HepG2 (cell line): ENCODE results near the gene LRRC72. TPM values are rescaled to one million over a fixed set of nuclear protein-coding genes. Genes with fewer than 3 reads are reported as not detected.

Source experiments
- ATAC-seq: fragments of 200-7000 bp; cut with Tn5 transposase; 3 replicates; pipeline ENCODE4 v1.9.1; 2020; ENCODE audit warnings: mild to moderate bottlenecking, moderate library complexity
- BruUV-seq: library from RNA; stranded (reverse); fragments of 400-500 nt; replicated peaks from 2 replicates; lab custom pipeline; 2021; lab: Mats Ljungman, UMichigan
- CTCF ChIA-PET: fragments of 300-600 bp; formaldehyde crosslinking; extraction: SDS; loops from one replicate; lab custom pipeline; 2021; ENCODE audit warnings: low total read pairs, inconsistent platforms, low intra/inter-chr PET ratio; lab: Yijun Ruan, JAX
- POLR2A ChIA-PET: fragments of 350-600 bp; sonication (Branson Sonifier 250); formaldehyde crosslinking; loops from one replicate; lab custom pipeline; 2020; ENCODE audit warnings: antibody characterized with exemption, inconsistent platforms; lab: Yijun Ruan, JAX
- DNase-seq: peaks from one replicate; pipeline ENCODE4 v3.0.0-alpha.2; 2015; ENCODE audit warnings: low spot score
- FAIRE-seq: peaks from 3 replicates; lab custom pipeline; 2011; peaks lifted over from hg19 to GRCh38; lab: Jason Lieb, UNC
- H2AFZ ChIP-seq: one replicate; pipeline ENCODE4 v1.6.1; 2011; ENCODE audit warnings: low read length, inconsistent platforms
- H3K27ac ChIP-seq: fragments of 300-600 bp; 3 replicates; pipeline ENCODE4 v1.8.0; 2011; ENCODE audit warnings: mixed run types, mild to moderate bottlenecking, mixed read lengths, low read length, inconsistent platforms; ENCODE audit not compliant: insufficient read depth; ENCODE audit errors: extremely low read length
- H3K27me3 ChIP-seq, 2 experiments: fragments of 200-600 bp in 1 of 2; 2 replicates in 1 of 2; 3 replicates in 1 of 2; pipeline versions ENCODE4 v1.6.0 to v1.8.0; 2011; ENCODE audit warnings: low read length in 2 of 2, mild to moderate bottlenecking in 2 of 2, moderate library complexity in 2 of 2, inconsistent platforms in 1 of 2; ENCODE audit not compliant: insufficient read depth in 2 of 2, control insufficient read depth in 1 of 2
- H3K36me3 ChIP-seq, 2 experiments: fragments of 200-600 bp in 1 of 2; replicated peaks in 1 of 2; 2 replicates in 1 of 2; 3 replicates in 1 of 2; pipeline versions ENCODE4 v1.5.1 to v1.8.0; 2011; ENCODE audit warnings: low read length in 2 of 2, inconsistent platforms in 1 of 2; ENCODE audit not compliant: insufficient read depth in 2 of 2, control insufficient read depth in 1 of 2
- H3K4me1 ChIP-seq: 2 replicates; pipeline ENCODE4 v1.5.1; 2012; ENCODE audit warnings: low read length, inconsistent platforms; ENCODE audit not compliant: insufficient read depth
- H3K4me2 ChIP-seq: 2 replicates; pipeline ENCODE4 v1.6.0; 2011; ENCODE audit warnings: low read depth, low read length, inconsistent platforms
- H3K4me3 ChIP-seq, 3 experiments: fragments of 200-600 bp in 1 of 3; sonication (generic), shearing (Covaris generic) in 1 of 3; replicated peaks in 1 of 3; 2 replicates each; pipeline ENCODE4 v1.5.1; 2011 to 2016; ENCODE audit warnings: low read length in 3 of 3, inconsistent platforms in 2 of 3, low read depth in 2 of 3, mild to moderate bottlenecking in 2 of 3, control low read depth in 1 of 3, mixed read lengths in 1 of 3; ENCODE audit not compliant: insufficient read depth in 1 of 3
- H3K79me2 ChIP-seq: one replicate; pipeline ENCODE4 v1.6.1; 2011; ENCODE audit warnings: low read length, inconsistent platforms; ENCODE audit not compliant: insufficient read depth
- H3K9ac ChIP-seq: 2 replicates; pipeline ENCODE4 v1.6.0; 2011; ENCODE audit warnings: mild to moderate bottlenecking, low read depth, low read length, inconsistent platforms; ENCODE audit not compliant: insufficient read depth
- H3K9me3 ChIP-seq: 2 replicates; pipeline ENCODE4 v1.5.1; 2012; ENCODE audit warnings: mild to moderate bottlenecking, low read length
- H4K20me1 ChIP-seq: 2 replicates; pipeline ENCODE4 v1.6.0; 2011; ENCODE audit warnings: inconsistent platforms, mild to moderate bottlenecking, low read length, moderate library complexity; ENCODE audit not compliant: insufficient read depth
- AGO1 ChIP-seq: fragments of 200-400 bp; formaldehyde crosslinking; IDR thresholded peaks from 2 replicates; pipeline ENCODE4 v1.6.1; 2017; ENCODE audit warnings: mild to moderate bottlenecking, low read depth, low read length, moderate library complexity; ENCODE audit not compliant: poor library complexity, severe bottlenecking
- ASH2L ChIP-seq: fragments of 300-600, 200-600 bp; sonication (generic); IDR thresholded peaks from 2 replicates; pipeline ENCODE4 v1.7.0; 2017; ENCODE audit warnings: low read depth, mild to moderate bottlenecking, moderate library complexity, mixed read lengths, low read length; ENCODE audit not compliant: insufficient read length
- JARID2 ChIP-seq: sonication (generic); formaldehyde crosslinking; IDR thresholded peaks from 2 replicates; pipeline ENCODE4 v1.8.1; 2023; ENCODE audit warnings: missing genetic modification reagents, inconsistent platforms; ENCODE audit not compliant: insufficient replicate concordance
- MIER2 ChIP-seq: IDR thresholded peaks from 2 replicates; pipeline ENCODE4 v1.6.1; 2016; ENCODE audit warnings: missing biosample characterization, missing genetic modification reagents
- MNT ChIP-seq: fragments of 450-650 bp; IDR thresholded peaks from 2 replicates; pipeline ENCODE4 v1.6.1; 2016
- MXI1 ChIP-seq: IDR thresholded peaks from 3 replicates; pipeline ENCODE4 v1.6.1; 2012; ENCODE audit warnings: low read depth, low read length, inconsistent platforms, borderline replicate concordance
- NCOA5 ChIP-seq: sonication (generic); formaldehyde crosslinking; IDR thresholded peaks from 2 replicates; pipeline ENCODE4 v1.4.0; 2020; ENCODE audit warnings: missing genetic modification reagents
- RBAK ChIP-seq: sonication (generic); formaldehyde crosslinking; IDR thresholded peaks from 2 replicates; pipeline ENCODE4 v1.5.1; 2020; ENCODE audit warnings: mild to moderate bottlenecking, missing genetic modification reagents
- RFX5 ChIP-seq: IDR thresholded peaks from 2 replicates; pipeline ENCODE4 v1.6.1; 2011; ENCODE audit warnings: low read depth, low read length, improper control_type of control experiment
- SIX4 ChIP-seq: sonication (generic); formaldehyde crosslinking; IDR thresholded peaks from 2 replicates; pipeline ENCODE4 v1.4.0; 2020; ENCODE audit warnings: missing genetic modification reagents
- TEAD3 ChIP-seq: optimal IDR thresholded peaks from 2 replicates; pipeline ENCODE3; 2016; ENCODE audit warnings: borderline replicate concordance
- ZNF337 ChIP-seq: sonication (generic); formaldehyde crosslinking; IDR thresholded peaks from 2 replicates; pipeline ENCODE4 v1.5.1; 2020; ENCODE audit warnings: missing genetic modification reagents, low read depth, mild to moderate bottlenecking, borderline replicate concordance
- ZNF44 ChIP-seq: sonication (generic); formaldehyde crosslinking; IDR thresholded peaks from 2 replicates; pipeline ENCODE4 v1.5.1; 2020; ENCODE audit warnings: mild to moderate bottlenecking, missing genetic modification reagents
- ZNF713 ChIP-seq: sonication (generic); formaldehyde crosslinking; IDR thresholded peaks from 2 replicates; pipeline ENCODE4 v1.4.0; 2020; ENCODE audit warnings: mild to moderate bottlenecking, missing genetic modification reagents
- ZNF781 ChIP-seq: sonication (generic); formaldehyde crosslinking; IDR thresholded peaks from 2 replicates; pipeline ENCODE4 v1.5.1; 2020; ENCODE audit warnings: borderline replicate concordance, mild to moderate bottlenecking, missing genetic modification reagents; ENCODE audit errors: not compliant biosample characterization
- ZNF790 ChIP-seq: sonication (generic); formaldehyde crosslinking; IDR thresholded peaks from 2 replicates; pipeline ENCODE4 v1.8.0; 2022; ENCODE audit warnings: missing genetic modification reagents, mild to moderate bottlenecking, borderline replicate concordance
- WGBS: methylation state at CpG from one replicate; pipeline ENCODE4 v1.1.6; 2017; ENCODE audit warnings: low lambda C conversion rate; 5-methylcytosine and 5-hydroxymethylcytosine counted together
- in situ Hi-C: cut with HindIII; loops from 2 replicates; pipeline ENCODE4 v1.10.0; 2017; ENCODE audit warnings: low pct_unique_long_range_greater_than_20kb; ENCODE audit not compliant: extremely low pct_ligation_motif_present
- intact Hi-C: fragments of 100-400 bp; cut with micrococcal nuclease; formaldehyde crosslinking; loops from one replicate; pipeline ENCODE4 v1.10.0; 2022; ENCODE audit not compliant: unreplicated experiment
- polyA plus RNA-seq, 8 experiments: library from polyadenylated mRNA; depleted of rRNA in 3 of 8; stranded (reverse) in 7 of 8; unstranded in 1 of 8; fragments of >200 nt; fragmentation: Illumina TruSeq in 4 of 8; extraction: Trizol in 4 of 8; gene quantifications; 2 replicates each; pipeline versions ENCODE4 v1.2.1 to v1.2.3, GENCODE V29; 2011 to 2016; ENCODE audit warnings: low read depth in 4 of 8, missing spikeins in 1 of 8, mixed read lengths in 1 of 8; ENCODE audit not compliant: insufficient read depth in 1 of 8
- total RNA-seq, 5 experiments: library from RNA; depleted of rRNA; stranded (reverse); fragments of >200 nt; fragmentation: Illumina TruSeq; extraction: Trizol; gene quantifications; 2 replicates each; pipeline ENCODE4 v1.2.3, GENCODE V29; 2016; ENCODE audit warnings: low read depth in 1 of 5
- TF ChIP-seq, protein P1 (sequence below): sonication (generic); formaldehyde crosslinking; IDR thresholded peaks from 2 replicates; pipeline ENCODE4 v1.8.1; 2023; ENCODE audit warnings: mild to moderate bottlenecking, inconsistent platforms, moderate library complexity, missing genetic modification reagents, borderline replicate concordance
- TF ChIP-seq, protein P2 (sequence below), 2 experiments: sonication (generic) in 1 of 2; formaldehyde crosslinking in 1 of 2; IDR thresholded peaks; 2 replicates each; pipeline versions ENCODE4 v1.5.1 to v1.6.1; 2011 to 2020; ENCODE audit warnings: borderline replicate concordance in 1 of 2, low read depth in 1 of 2, low read length in 1 of 2, mild to moderate bottlenecking in 1 of 2, missing genetic modification reagents in 1 of 2, moderate library complexity in 1 of 2
- TF ChIP-seq, protein P3 (sequence below): sonication (generic); formaldehyde crosslinking; IDR thresholded peaks from 2 replicates; pipeline ENCODE4 v1.5.0; 2020; ENCODE audit warnings: missing genetic modification reagents, mild to moderate bottlenecking, borderline replicate concordance

The LRRC72 gene
- total and polyA plus RNA-seq, 2 of the 13 experiments (the other 11 are each of a cell fraction or from before 2014, with no cell fraction given), result not detected

DNA sequence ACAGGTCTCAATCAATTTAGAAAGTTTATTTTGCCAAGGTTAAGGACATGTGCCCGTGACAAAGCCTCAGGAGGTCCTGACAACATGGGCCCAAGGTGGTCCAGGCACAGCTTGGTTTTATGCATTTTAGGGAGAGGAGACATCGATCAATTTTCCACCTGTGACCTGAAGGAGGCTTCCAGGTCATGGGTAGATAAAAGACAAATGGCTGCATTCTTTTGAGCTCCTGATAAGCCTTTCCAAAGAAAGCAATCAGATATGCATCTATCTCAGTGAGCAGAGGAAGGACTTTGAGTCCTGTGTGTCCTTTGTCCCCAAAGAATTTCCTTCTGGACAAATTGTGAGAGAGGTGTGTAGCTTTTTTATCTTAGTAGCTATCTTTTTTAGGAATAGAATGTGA lies 15.8 kb downstream of the LRRC72 start:
- no peaks in the 10 kb centered on the region for H3K36me3 ChIP-seq
- no peaks in the 10 kb centered on the region for H4K20me1 ChIP-seq
- H3K4me3 ChIP-seq, result no peak overlapping the region
- FAIRE-seq, result no peak
- no peak overlapping the region for H3K4me2 ChIP-seq
- DNase-seq, result no peak
- POLR2A ChIA-PET, result no interaction called here
- TF ChIP-seq MIER2 (no peak), RFX5 (no peak), ZNF781 (CRISPR knock-in tag) (no peak), MXI1 (no peak), ZNF44 (no peak), ZNF337 (no peak), MNT (no peak), TEAD3 (CRISPR knock-in tag) (no peak), SIX4 (CRISPR knock-in tag) (no peak), NCOA5 (no peak), ASH2L (no peak), RBAK (CRISPR knock-in tag) (no peak), ZNF713 (CRISPR knock-in tag) (no peak), AGO1 (no peak), JARID2 (CRISPR knock-in tag) (no peak), ZNF790 (CRISPR knock-in tag) (no peak)
- TF ChIP-seq, protein P1, sequence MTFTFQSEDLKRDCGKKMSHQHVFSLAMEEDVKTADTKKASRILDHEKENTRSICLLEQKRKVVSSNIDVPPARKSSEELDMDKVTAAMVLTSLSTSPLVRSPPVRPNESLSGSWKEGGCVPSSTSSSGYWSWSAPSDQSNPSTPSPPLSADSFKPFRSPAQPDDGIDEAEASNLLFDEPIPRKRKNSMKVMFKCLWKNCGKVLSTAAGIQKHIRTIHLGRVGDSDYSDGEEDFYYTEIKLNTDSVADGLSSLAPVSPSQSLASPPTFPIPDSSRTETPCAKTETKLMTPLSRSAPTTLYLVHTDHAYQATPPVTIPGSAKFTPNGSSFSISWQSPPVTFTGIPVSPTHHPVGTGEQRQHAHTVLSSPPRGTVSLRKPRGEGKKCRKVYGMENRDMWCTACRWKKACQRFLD (CRISPR knock-in tag), result no peak
- TF ChIP-seq, protein P2, sequence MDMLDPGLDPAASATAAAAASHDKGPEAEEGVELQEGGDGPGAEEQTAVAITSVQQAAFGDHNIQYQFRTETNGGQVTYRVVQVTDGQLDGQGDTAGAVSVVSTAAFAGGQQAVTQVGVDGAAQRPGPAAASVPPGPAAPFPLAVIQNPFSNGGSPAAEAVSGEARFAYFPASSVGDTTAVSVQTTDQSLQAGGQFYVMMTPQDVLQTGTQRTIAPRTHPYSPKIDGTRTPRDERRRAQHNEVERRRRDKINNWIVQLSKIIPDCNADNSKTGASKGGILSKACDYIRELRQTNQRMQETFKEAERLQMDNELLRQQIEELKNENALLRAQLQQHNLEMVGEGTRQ (IDR thresholded peaks at IDR 0.05; ENCODE audit: low read depth, low read length), result no peak
- TF ChIP-seq, protein P2 (CRISPR knock-in tag; IDR thresholded peaks at IDR 0.05; ENCODE audit: borderline replicate concordance), result no peak
- TF ChIP-seq, protein P3, sequence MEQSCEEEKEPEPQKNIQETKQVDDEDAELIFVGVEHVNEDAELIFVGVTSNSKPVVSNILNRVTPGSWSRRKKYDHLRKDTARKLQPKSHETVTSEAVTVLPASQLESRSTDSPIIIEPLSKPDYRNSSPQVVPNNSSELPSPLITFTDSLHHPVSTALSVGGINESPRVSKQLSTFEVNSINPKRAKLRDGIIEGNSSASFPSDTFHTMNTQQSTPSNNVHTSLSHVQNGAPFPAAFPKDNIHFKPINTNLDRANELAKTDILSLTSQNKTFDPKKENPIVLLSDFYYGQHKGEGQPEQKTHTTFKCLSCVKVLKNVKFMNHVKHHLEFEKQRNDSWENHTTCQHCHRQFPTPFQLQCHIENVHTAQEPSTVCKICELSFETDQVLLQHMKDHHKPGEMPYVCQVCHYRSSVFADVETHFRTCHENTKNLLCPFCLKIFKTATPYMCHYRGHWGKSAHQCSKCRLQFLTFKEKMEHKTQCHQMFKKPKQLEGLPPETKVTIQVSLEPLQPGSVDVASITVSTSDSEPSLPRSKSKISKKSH, result no peak
- in situ Hi-C loops, result no loop called here
- no peak overlapping the region for H3K27ac ChIP-seq
- no peaks in the 10 kb centered on the region for H3K27me3 ChIP-seq
- no peaks in the 10 kb centered on the region for H3K79me2 ChIP-seq
- no peak overlapping the region for H3K9ac ChIP-seq
- no peak for ATAC-seq
- whole genome bisulfite sequencing, result 6% methylated on average over 2 of the region's 2 CpGs
- no peak overlapping the region for H2AFZ ChIP-seq
- H3K9me3 ChIP-seq, result no peaks in the 10 kb centered on the region
- intact Hi-C loops, result no loop called here
- BruUV-seq, result no TSS peak
- CTCF ChIA-PET, result no interaction called here
- H3K4me1 ChIP-seq, result 0 out of 2 replicates have a peak, but pooled peaks cover 5% of the 10 kb centered on the region
